Fibroblast of villous mesenchyme (primary cell): ENCODE results near the gene LAMA4. TPM values are rescaled to one million over a fixed set of nuclear protein-coding genes. Genes with fewer than 3 reads are reported as not detected.

Experiments
- DNase-seq: peaks from one replicate; pipeline ENCODE4 v3.0.0-alpha.2; 2010; ENCODE audit warnings: low read depth
- H3K4me3 ChIP-seq: 2 replicates; pipeline ENCODE4 v1.5.1; 2011; ENCODE audit warnings: low read depth, mild to moderate bottlenecking, low read length
- CTCF ChIP-seq: IDR thresholded peaks from 2 replicates; pipeline ENCODE4 v1.5.1; 2012; ENCODE audit warnings: low read depth, mild to moderate bottlenecking, low read length; ENCODE audit not compliant: insufficient read depth
- total RNA-seq: library from RNA; depleted of rRNA; stranded (reverse); fragments of >200 nt; gene quantifications from 2 replicates; pipeline ENCODE4 v1.2.3, GENCODE V29; 2012

The LAMA4 gene
- total RNA-seq, 1 donor, result 481 TPM

GRCh38 chr6:112194511-112194910 is 59.9 kb downstream of the LAMA4 start:
- no peak for TF ChIP-seq CTCF
- H3K4me3 ChIP-seq, result no peak overlapping the region
- no peak for DNase-seq

- TF ChIP-seq CTCF, result no peak
- no peak for DNase-seq
- H3K4me3 ChIP-seq, result no peak overlapping the region
Measured at GRCh38 chr6:112193535-112194051, 60.8 kb downstream of the LAMA4 start.

- no peak for DNase-seq
- no peak for TF ChIP-seq CTCF
- H3K4me3 ChIP-seq, result no peak overlapping the region
Measured at GRCh38 chr6:112193117-112193516, 61.2 kb downstream of the LAMA4 start.

- no peak for DNase-seq
- TF ChIP-seq CTCF, result no peak
- no peak overlapping the region for H3K4me3 ChIP-seq
Measured at GRCh38 chr6:112191509-112192020, 62.8 kb downstream of the LAMA4 start.

GRCh38 chr6:112190164-112190563 is 64.2 kb downstream of the LAMA4 start:
- no peak overlapping the region for H3K4me3 ChIP-seq
- DNase-seq, result no peak
- no peak for TF ChIP-seq CTCF

GRCh38 chr6:112189494-112189893 is 64.9 kb downstream of the LAMA4 start:
- TF ChIP-seq CTCF, result no peak
- no peak overlapping the region for H3K4me3 ChIP-seq
- DNase-seq, result peak; percentile 40

- no peak overlapping the region for H3K4me3 ChIP-seq
- peak; percentile 83 for DNase-seq
- no peak for TF ChIP-seq CTCF
Measured at GRCh38 chr6:112188906-112189305, 65.5 kb downstream of the LAMA4 start.
